RKO (cell line): ENCODE results near the gene KYAT1.
A peak's percentile ranks its signal among the peaks of the same experiment; 100 is the strongest.

Experiments used
- DNase-seq: peaks from one replicate; pipeline ENCODE4 v3.0.0-alpha.2; 2016; ENCODE audit warnings: low spot score

Gene KYAT1

GRCh38 chr9:128881884-128882676 is at the start of gene KYAT1, which contains the start of gene LRRC8A:
Gene KYAT1, minus strand, starts transcription at chr9:128881950. Its CDS starts 36,545 bp downstream, at chr9:128845405.
Gene LRRC8A, plus strand, starts transcription at chr9:128882133. Its CDS starts 25,032 bp downstream, at chr9:128907165.
- DNase-seq: peak; percentile 100

GRCh38 chr9:128929560-128929959 is 47.8 kb upstream of the KYAT1 start:
- DNase-seq: no peak

GRCh38 chr9:128928624-128929023 is 46.9 kb upstream of the KYAT1 start:
- no peak for DNase-seq

GRCh38 chr9:128927731-128928411 is 46.1 kb upstream of the KYAT1 start:
- peak; percentile 70 for DNase-seq

GRCh38 chr9:128923493-128923883 is 41.7 kb upstream of the KYAT1 start:
- no peak for DNase-seq

- no peak for DNase-seq
Measured at GRCh38 chr9:128921881-128922763, 40.4 kb upstream of the KYAT1 start.

- DNase-seq: peak; percentile 66
Measured at GRCh38 chr9:128920381-128921058, 38.8 kb upstream of the KYAT1 start, which contains the start of gene PHYHD1. Gene PHYHD1, plus strand, starts transcription at chr9:128920982. Its CDS starts 1,342 bp downstream, at chr9:128922324.

- no peak for DNase-seq
Measured at GRCh38 chr9:128919402-128920089, 37.8 kb upstream of the KYAT1 start.

- no peak for DNase-seq
Measured at GRCh38 chr9:128918921-128919320, 37.2 kb upstream of the KYAT1 start.

- no peak for DNase-seq
Measured at GRCh38 chr9:128917151-128917849, 35.5 kb upstream of the KYAT1 start.

GRCh38 chr9:128916745-128917144 is 35.0 kb upstream of the KYAT1 start:
- no peak for DNase-seq

- no peak for DNase-seq
Measured at GRCh38 chr9:128916204-128916603, 34.5 kb upstream of the KYAT1 start.

- DNase-seq: no peak
Measured at GRCh38 chr9:128913995-128914772, 32.4 kb upstream of the KYAT1 start.

- DNase-seq: no peak
Measured at GRCh38 chr9:128913048-128913900, 31.5 kb upstream of the KYAT1 start.

GRCh38 chr9:128912270-128912853 is 30.6 kb upstream of the KYAT1 start:
- no peak for DNase-seq

GRCh38 chr9:128911529-128912035 is 29.8 kb upstream of the KYAT1 start:
- no peak for DNase-seq

- no peak for DNase-seq
Measured at GRCh38 chr9:128910906-128911305, 29.2 kb upstream of the KYAT1 start.

GRCh38 chr9:128909859-128910258 is 28.1 kb upstream of the KYAT1 start:
- no peak for DNase-seq
